Peyer's patch (tissue), 4 donors: ENCODE data around the gene VPS52. TPM values are rescaled to one million over a fixed set of nuclear protein-coding genes. Genes with fewer than 3 reads are reported as not detected.

Experiments
- DNase-seq, 3 donors: peaks; one replicate each; pipeline ENCODE4 v3.0.0-alpha.2; 2017 to 2019
- H3K27ac ChIP-seq, 4 donors: fragments of 200-600 bp; sonication (generic); one replicate each; pipeline ENCODE4 v1.5.1; 2016 to 2019
- H3K27me3 ChIP-seq, 2 donors: fragments of 200-600 bp; sonication (generic); one replicate each; pipeline ENCODE4 v1.5.1; 2019
- H3K36me3 ChIP-seq, 3 donors: fragments of 200-600 bp; sonication (generic); one replicate each; pipeline ENCODE4 v1.5.1; 2016 to 2019
- H3K4me1 ChIP-seq, 4 donors: fragments of 200-600 bp; sonication (generic); one replicate each; pipeline ENCODE4 v1.5.1; 2016 to 2019
- H3K4me3 ChIP-seq, 4 donors: fragments of 200-600 bp; sonication (generic); 1 replicate in 3 of 4; 2 replicates in 1 of 4; pipeline ENCODE4 v1.5.1; 2016 to 2019; ENCODE audit warnings: mild to moderate bottlenecking in 1 of 4
- H3K9me3 ChIP-seq, 4 donors: fragments of 200-600 bp; sonication (generic); one replicate each; pipeline ENCODE4 v1.5.1; 2016 to 2019; ENCODE audit warnings: mild to moderate bottlenecking in 1 of 4
- POLR2A ChIP-seq, 2 donors: fragments of 450-650 bp; IDR thresholded peaks; one replicate each; pipeline ENCODE4 v1.5.1; 2017; ENCODE audit warnings: antibody characterized with exemption in 2 of 2, mild to moderate bottlenecking in 2 of 2, moderate library complexity in 2 of 2
- total RNA-seq, 4 donors: library from RNA; depleted of rRNA; stranded (reverse); fragments of >200 nt; gene quantifications; one replicate each; pipeline ENCODE4 v1.1.0, GENCODE V29; 2016
- TF ChIP-seq, protein P1 (sequence below), 6 experiments: fragments of 450-650 bp in 4 of 6; fragments of 200-600 bp in 2 of 6; sonication (generic) in 1 of 6; IDR thresholded peaks; one replicate each; pipeline ENCODE4 v1.5.1; 2017 to 2019; ENCODE audit warnings: antibody characterized with exemption in 6 of 6, mild to moderate bottlenecking in 3 of 6, moderate library complexity in 1 of 6

Gene VPS52
- total RNA-seq, 4 donors from 2014 or later = 56.7 to 132 (median 95.8) TPM

DNA sequence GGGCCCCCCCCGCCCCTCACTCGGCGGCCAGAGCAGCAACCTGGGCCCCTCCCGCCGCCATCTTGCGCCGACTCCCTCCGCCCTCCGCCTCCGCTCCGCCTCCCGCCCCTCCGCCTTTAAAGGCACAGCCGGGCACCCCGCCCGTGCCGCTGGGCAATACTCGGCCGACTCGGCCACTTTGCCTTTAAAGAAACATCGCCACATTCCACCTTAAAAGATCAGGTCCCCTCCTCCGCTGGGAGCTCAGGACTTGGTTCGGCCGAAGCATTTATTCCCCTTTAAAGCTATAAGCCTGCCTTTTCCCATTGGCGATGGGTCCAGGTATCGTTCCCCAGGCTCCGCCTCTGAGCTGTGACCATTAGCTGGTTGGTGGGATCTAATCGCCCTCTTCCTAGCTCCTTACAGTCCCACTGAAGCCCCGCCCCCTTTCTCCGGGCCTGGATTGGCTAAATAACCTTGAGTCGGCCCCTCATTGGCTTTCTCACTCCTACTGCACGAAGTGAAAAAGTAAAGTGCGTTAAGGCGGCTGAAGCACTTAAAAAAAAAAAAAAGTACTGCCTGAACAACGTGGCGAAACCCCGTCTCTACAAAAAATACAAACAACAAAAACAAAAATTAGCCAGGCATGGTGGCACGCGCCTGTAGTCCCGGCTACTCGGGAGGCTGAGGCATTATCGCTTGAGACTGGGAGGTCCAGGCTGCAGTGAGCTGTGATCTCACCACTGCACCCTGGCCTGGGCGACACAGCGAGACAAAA is 46.2 kb upstream of the VPS52 start, which contains the start of gene ZBTB22:
ZBTB22 (minus strand) TSS at position 76 of the 757 bp plus-strand sequence. CDS start 828 bp downstream, outside the sequence.
- Histone ChIP-seq H3K9me3 (no peaks in the 10 kb centered on the region), H3K4me3 (peak within 1 kb of the TSS; percentile 40 to 60 (median 54)), H3K27ac (peak within 1 kb of the TSS; percentile 82 to 89 (median 84)), H3K4me1 (peaks cover 4 to 68% (median 27%) of the 10 kb centered on the region in 4 donors), H3K36me3 (peaks cover 0 to 29% (median 0%) of the 10 kb centered on the region in 3 donors), H3K27me3 (no peaks in the 10 kb centered on the region)
- TF ChIP-seq POLR2A (IDR thresholded peaks at IDR 0.05) = peak in 1 of 2 donors; percentile 42
- TF ChIP-seq, protein P1, sequence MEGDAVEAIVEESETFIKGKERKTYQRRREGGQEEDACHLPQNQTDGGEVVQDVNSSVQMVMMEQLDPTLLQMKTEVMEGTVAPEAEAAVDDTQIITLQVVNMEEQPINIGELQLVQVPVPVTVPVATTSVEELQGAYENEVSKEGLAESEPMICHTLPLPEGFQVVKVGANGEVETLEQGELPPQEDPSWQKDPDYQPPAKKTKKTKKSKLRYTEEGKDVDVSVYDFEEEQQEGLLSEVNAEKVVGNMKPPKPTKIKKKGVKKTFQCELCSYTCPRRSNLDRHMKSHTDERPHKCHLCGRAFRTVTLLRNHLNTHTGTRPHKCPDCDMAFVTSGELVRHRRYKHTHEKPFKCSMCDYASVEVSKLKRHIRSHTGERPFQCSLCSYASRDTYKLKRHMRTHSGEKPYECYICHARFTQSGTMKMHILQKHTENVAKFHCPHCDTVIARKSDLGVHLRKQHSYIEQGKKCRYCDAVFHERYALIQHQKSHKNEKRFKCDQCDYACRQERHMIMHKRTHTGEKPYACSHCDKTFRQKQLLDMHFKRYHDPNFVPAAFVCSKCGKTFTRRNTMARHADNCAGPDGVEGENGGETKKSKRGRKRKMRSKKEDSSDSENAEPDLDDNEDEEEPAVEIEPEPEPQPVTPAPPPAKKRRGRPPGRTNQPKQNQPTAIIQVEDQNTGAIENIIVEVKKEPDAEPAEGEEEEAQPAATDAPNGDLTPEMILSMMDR (IDR thresholded peaks at IDR 0.05) = peak in 3 of 6 experiments; percentile 8 to 26 (median 15)
- DNase-seq = peak; percentile 98 to 100 (median 100)

DNA sequence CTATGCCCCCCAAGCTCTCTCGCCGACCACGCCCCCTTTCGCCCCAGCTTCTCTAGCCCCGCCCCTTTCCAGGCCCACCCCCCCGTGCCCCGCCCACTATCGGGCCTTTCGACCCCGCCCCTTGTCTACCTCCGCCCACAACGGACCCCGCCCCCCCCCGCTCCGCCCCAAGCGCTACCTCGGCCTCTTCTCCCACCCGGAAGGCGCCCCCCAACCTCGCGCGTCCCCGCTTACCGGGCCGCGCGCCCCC is 45.7 kb upstream of the VPS52 start:
- Histone ChIP-seq H3K4me3 (peak overlapping the region; percentile 40 to 60 (median 54)), H3K36me3 (peaks cover 0 to 29% (median 0%) of the 10 kb centered on the region in 3 donors), H3K9me3 (no peaks in the 10 kb centered on the region), H3K4me1 (peaks cover 4 to 70% (median 28%) of the 10 kb centered on the region in 4 donors), H3K27me3 (no peaks in the 10 kb centered on the region), H3K27ac (peak overlapping the region; percentile 82 to 89 (median 84))
- TF ChIP-seq, protein P1 (IDR thresholded peaks at IDR 0.05) = no peak
- no peak for TF ChIP-seq POLR2A (IDR thresholded peaks at IDR 0.05)
- no peak for DNase-seq

DNA sequence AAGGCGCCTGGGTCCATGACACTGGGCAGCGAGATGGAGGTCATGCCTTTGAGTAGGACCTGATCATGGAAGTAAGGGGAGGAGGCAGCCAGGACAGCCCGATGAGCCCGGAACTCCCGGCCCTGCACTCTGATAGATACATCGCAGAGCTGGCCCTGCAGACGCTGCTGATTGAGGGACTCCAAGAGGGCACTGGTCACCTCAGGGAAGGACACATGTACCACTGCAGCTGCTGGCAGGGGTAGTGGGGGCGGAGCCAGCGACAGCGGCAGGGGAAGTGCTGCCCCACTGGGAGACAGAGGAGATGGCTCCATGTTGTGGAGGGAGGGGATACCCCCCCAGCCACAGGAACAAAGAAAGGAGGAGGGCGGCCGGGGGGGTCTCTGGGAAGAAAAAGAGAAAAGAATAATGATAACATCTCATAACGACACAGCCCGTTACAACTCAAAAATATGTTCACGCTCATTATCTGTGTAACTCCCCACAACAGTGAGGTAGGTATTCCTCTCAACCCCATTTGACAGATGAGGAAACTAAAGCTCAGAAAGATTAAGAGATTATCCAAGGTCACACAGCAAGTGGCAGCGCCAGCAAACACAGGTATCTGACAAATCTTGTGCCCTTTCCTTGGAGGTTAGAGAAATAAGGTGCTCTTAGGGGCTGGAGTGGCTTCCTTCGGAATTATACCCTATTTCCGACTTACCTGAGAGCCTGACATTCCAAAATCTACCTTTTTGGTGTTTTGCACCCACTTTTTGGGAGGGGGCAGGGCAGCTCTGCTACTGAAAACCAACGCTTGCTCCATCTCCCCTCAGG is 45.1 kb upstream of the VPS52 start:
- no peaks in the 10 kb centered on the region for H3K9me3 ChIP-seq
- peaks cover 4 to 71% (median 29%) of the 10 kb centered on the region in 4 donors for H3K4me1 ChIP-seq
- H3K4me3 ChIP-seq = peak overlapping the region; percentile 40 to 60 (median 54)
- H3K27ac ChIP-seq = peak overlapping the region; percentile 82 to 89 (median 84)
- TF ChIP-seq, protein P1 (IDR thresholded peaks at IDR 0.05) = no peak
- no peak for TF ChIP-seq POLR2A (IDR thresholded peaks at IDR 0.05)
- DNase-seq = no peak
- H3K36me3 ChIP-seq = peaks cover 0 to 30% (median 0%) of the 10 kb centered on the region in 3 donors
- no peaks in the 10 kb centered on the region for H3K27me3 ChIP-seq

DNA sequence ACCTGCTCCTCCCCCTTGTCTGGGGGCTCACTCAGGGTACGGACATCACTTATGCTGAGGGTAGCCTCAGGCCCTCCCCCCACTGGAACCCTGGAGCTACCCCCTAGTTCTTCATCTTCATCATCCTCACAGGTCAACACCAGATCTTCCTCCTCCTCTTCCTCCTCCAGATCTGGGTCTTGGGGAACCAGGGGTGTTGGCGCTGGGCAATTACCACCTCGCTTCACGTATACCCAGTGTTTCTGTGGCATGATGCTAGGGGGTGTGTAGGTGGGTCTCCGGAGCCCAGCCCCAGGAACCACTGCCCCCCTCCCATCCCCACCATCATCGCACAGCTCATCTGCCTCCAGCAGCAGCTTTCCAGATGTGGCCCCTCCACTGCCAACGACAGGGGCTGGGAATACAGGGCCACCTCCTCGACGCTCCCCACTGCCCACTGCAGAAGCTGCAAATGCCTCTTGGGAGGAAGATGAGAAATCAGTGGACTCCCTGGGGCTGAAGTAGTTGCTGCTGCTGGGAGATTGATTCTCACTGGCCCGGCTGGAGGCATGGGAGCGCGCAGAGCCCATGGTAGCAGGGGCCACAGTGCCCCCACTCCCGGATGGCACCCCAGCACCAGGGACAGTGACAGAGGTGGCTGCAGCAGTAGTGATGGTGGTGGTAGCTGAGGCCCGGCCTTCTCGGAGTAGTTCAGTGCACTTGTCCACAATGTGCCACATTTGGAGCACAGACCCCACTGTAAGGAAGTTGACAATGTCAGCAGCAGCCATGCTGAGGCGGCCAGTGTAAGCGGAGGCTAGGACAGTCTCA is 44.3 kb upstream of the VPS52 start:
- Histone ChIP-seq H3K36me3 (peaks cover 0 to 32% (median 0%) of the 10 kb centered on the region in 3 donors), H3K4me3 (no peak overlapping the region), H3K27me3 (no peaks in the 10 kb centered on the region), H3K27ac (peak overlapping the region in 3 of 4 donors; percentile 17 to 96 (median 86)), H3K4me1 (peaks cover 4 to 71% (median 24%) of the 10 kb centered on the region in 4 donors), H3K9me3 (no peaks in the 10 kb centered on the region)
- TF ChIP-seq, protein P1 (IDR thresholded peaks at IDR 0.05) = no peak
- no peak for TF ChIP-seq POLR2A (IDR thresholded peaks at IDR 0.05)
- no peak for DNase-seq
